ENCODE measurements around the gene ARHGEF9. TPM values are rescaled to one million over a fixed set of nuclear protein-coding genes. Genes with fewer than 3 reads are reported as not detected.

Gene ARHGEF9
- total RNA-seq, 2 donors from 2014 or later, result 29.3 to 40.8 TPM

- H3K27ac ChIP-seq, result no peak overlapping the region
- no peaks in the 10 kb centered on the region for H3K27me3 ChIP-seq
- H3K36me3 ChIP-seq, result no peaks in the 10 kb centered on the region
- no peak overlapping the region for H3K9ac ChIP-seq (ENCODE audit: low read depth in 2 of 2, low read length in 2 of 2)
- intact Hi-C loops (cut with DNase I), result no loop called here
- TF ChIP-seq, protein P1, sequence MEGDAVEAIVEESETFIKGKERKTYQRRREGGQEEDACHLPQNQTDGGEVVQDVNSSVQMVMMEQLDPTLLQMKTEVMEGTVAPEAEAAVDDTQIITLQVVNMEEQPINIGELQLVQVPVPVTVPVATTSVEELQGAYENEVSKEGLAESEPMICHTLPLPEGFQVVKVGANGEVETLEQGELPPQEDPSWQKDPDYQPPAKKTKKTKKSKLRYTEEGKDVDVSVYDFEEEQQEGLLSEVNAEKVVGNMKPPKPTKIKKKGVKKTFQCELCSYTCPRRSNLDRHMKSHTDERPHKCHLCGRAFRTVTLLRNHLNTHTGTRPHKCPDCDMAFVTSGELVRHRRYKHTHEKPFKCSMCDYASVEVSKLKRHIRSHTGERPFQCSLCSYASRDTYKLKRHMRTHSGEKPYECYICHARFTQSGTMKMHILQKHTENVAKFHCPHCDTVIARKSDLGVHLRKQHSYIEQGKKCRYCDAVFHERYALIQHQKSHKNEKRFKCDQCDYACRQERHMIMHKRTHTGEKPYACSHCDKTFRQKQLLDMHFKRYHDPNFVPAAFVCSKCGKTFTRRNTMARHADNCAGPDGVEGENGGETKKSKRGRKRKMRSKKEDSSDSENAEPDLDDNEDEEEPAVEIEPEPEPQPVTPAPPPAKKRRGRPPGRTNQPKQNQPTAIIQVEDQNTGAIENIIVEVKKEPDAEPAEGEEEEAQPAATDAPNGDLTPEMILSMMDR (IDR thresholded peaks at IDR 0.05), result no peak
- no peak overlapping the region for H3K4me3 ChIP-seq
- H3K9me3 ChIP-seq, result no peaks in the 10 kb centered on the region
- no peaks in the 10 kb centered on the region for H3K4me1 ChIP-seq
- DNase-seq, result no peak
Measured at GRCh38 chrX:63585936-63586335, 199.1 kb downstream of the ARHGEF9 start.

Small RNAs within 50 kb of the gene (microRNA-seq; reads per million reads assigned to microRNA genes)
- 13.8 reads per million, percentile 22 among the genes with 10 or more reads in this experiment for gene MIR1468
